ENCODE results near the gene AKT3. TPM values are rescaled to one million over a fixed set of nuclear protein-coding genes. Genes with fewer than 3 reads are reported as not detected.
A peak's percentile ranks its signal among the peaks of the same experiment; 100 is the strongest.

The AKT3 gene
- total and polyA plus RNA-seq, 11 donors: 3.2 to 27.9 (median 16.6) TPM

- Histone ChIP-seq H3K36me3 (no peaks in the 10 kb centered on the region), H3K9me3 (peaks cover 0 to 3% (median 0%) of the 10 kb centered on the region in 12 donors), H3K27ac (peak overlapping the region; percentile 90 to 98 (median 94)), H3K27me3 (peaks cover 0 to 24% (median 0%) of the 10 kb centered on the region in 9 donors), H3K4me1 (peaks cover 0 to 24% (median 8%) of the 10 kb centered on the region in 12 donors), H3K4me3 (peak overlapping the region; percentile 73 to 90 (median 80))
- TF ChIP-seq, protein P1, sequence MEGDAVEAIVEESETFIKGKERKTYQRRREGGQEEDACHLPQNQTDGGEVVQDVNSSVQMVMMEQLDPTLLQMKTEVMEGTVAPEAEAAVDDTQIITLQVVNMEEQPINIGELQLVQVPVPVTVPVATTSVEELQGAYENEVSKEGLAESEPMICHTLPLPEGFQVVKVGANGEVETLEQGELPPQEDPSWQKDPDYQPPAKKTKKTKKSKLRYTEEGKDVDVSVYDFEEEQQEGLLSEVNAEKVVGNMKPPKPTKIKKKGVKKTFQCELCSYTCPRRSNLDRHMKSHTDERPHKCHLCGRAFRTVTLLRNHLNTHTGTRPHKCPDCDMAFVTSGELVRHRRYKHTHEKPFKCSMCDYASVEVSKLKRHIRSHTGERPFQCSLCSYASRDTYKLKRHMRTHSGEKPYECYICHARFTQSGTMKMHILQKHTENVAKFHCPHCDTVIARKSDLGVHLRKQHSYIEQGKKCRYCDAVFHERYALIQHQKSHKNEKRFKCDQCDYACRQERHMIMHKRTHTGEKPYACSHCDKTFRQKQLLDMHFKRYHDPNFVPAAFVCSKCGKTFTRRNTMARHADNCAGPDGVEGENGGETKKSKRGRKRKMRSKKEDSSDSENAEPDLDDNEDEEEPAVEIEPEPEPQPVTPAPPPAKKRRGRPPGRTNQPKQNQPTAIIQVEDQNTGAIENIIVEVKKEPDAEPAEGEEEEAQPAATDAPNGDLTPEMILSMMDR (IDR thresholded peaks at IDR 0.05): no peak
- TF ChIP-seq POLR2A (IDR thresholded peaks at IDR 0.05): peak in 1 of 2 donors; percentile 26
- WGBS, 4 donors: 1% methylated on average over 19 of the region's 19 CpGs
- intact Hi-C loops (cut with DNase I): loop anchor here in 2 of 10 donors (5.0 to 10.0 kb wide), 2 partner anchors 68 to 94 kb away; no protein-coding TSS in a partner anchor
- ATAC-seq (peak; percentile 57 to 81 (median 60)), DNase-seq (peak; percentile 57 to 81 (median 61))
Measured at GRCh38 chr1:243848858-243849420, 1.1 kb downstream of the AKT3 start.

DNA sequence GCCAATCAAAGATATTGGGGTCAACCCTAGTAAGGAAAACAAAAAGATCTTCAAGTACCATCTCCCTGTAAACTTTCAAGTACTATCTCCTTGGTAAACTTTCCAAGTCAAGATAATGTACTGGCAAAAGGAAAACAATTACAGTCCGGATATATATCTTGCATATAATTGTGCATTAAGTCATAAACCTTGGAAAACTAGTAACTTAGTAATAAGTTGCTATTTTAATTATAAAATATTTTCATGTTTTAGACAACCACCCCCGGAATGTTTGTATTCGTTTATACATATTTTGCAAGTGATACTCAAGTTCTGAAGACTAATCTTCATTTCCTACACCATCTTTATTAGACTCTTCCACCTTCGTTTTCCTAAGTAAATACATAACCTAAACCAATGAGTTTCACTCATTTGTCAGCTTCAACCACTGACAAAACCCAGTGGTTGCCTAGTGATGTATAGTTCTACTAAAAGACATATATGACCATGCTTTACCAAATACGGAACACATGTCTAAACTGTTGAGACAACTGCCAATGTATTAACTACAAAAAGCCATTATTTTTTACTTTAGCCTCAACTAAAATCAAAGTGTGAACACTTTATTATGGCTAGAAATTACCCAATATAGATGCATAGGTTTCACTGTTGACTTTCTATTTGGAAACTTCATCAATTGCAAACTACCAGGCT is 1.7 kb downstream of the AKT3 start:
- H3K36me3 ChIP-seq: no peaks in the 10 kb centered on the region
- ATAC-seq (no peak), DNase-seq (no peak)
- peaks cover 0 to 3% (median 0%) of the 10 kb centered on the region in 12 donors for H3K9me3 ChIP-seq
- 78 to 81% (median 80%) methylated on average over 5 of the region's 5 CpGs for WGBS, 4 donors
- intact Hi-C loops (cut with DNase I): loop anchor here in 2 of 10 donors (5.0 to 10.0 kb wide), 2 partner anchors 69 to 94 kb away; no protein-coding TSS in a partner anchor
- peaks cover 0 to 30% (median 8%) of the 10 kb centered on the region in 12 donors for H3K4me1 ChIP-seq
- peak overlapping the region in 11 of 12 donors; percentile 73 to 90 (median 80) for H3K4me3 ChIP-seq
- peak overlapping the region in 11 of 12 donors; percentile 90 to 98 (median 94) for H3K27ac ChIP-seq
- no peak for TF ChIP-seq POLR2A (IDR thresholded peaks at IDR 0.05)
- TF ChIP-seq, protein P1 (IDR thresholded peaks at IDR 0.05): no peak
- peaks cover 0 to 23% (median 0%) of the 10 kb centered on the region in 9 donors for H3K27me3 ChIP-seq

DNA sequence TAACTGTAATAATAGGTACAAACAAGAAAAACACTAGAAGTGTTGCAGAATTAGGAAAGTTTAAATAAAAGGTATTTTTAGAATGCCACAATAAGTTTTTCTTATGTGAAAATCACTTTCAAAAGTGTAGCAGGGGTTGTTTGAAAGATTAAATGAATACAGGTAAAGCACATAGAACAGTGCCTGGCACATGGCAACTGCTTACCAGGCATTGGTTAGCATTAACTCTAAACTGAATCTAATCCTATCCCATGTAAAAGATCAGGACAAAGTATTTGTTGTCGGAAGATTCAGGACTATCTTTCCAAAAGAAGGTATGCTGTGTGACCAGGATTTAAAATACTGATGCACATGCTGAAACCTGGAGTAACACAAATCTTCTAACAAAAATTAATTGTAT is 3.3 kb downstream of the AKT3 start:
- Histone ChIP-seq H3K27me3 (peaks cover 0 to 23% (median 0%) of the 10 kb centered on the region in 9 donors), H3K27ac (no peak overlapping the region), H3K9me3 (no peaks in the 10 kb centered on the region), H3K36me3 (no peaks in the 10 kb centered on the region), H3K4me1 (peaks cover 0 to 46% (median 13%) of the 10 kb centered on the region in 12 donors), H3K4me3 (no peak overlapping the region)
- ATAC-seq: no peak
- intact Hi-C loops (cut with DNase I): loop anchor here in 2 of 10 donors (5.0 to 10.0 kb wide), 2 partner anchors 71 to 92 kb away; no protein-coding TSS in a partner anchor
- TF ChIP-seq POLR2A (IDR thresholded peaks at IDR 0.05): no peak
- TF ChIP-seq, protein P1 (IDR thresholded peaks at IDR 0.05): no peak
- 92 to 100% (median 95%) methylated on average over 1 of the region's 1 CpG for WGBS, 4 donors
- no peak for DNase-seq

DNA sequence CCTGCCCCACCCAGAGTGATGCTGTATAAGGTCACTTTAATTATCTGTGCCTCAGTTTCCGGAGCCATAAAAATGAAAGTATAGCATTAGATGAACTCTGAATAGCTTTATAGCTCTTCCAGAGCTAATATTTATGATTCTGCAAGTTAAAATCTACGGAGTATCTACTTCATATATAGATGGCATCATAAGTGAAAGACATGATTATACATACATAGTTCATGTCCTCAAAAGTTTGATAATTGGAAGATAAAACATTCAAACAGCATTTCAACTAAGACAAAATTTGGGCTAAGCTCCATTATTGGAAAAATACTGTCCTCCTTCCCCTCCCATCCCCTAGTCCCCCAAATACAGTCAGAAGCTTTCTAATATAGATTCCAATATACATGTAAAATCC is 4.2 kb downstream of the AKT3 start:
- H3K27me3 ChIP-seq: peaks cover 0 to 16% (median 0%) of the 10 kb centered on the region in 9 donors
- ATAC-seq: no peak

More for the DNA sequence above, 4.2 kb downstream of the AKT3 start:
- Histone ChIP-seq H3K36me3 (no peaks in the 10 kb centered on the region), H3K9me3 (no peaks in the 10 kb centered on the region), H3K4me3 (no peak overlapping the region), H3K4me1 (peaks cover 0 to 41% (median 9%) of the 10 kb centered on the region in 12 donors), H3K27ac (no peak overlapping the region)
- 93 to 98% (median 94%) methylated on average over 2 of the region's 2 CpGs for WGBS, 4 donors
- no peak for DNase-seq
- TF ChIP-seq POLR2A (IDR thresholded peaks at IDR 0.05): no peak
- TF ChIP-seq, protein P1 (IDR thresholded peaks at IDR 0.05): no peak
- intact Hi-C loops (cut with DNase I): loop anchor here in 2 of 10 donors (5.0 to 10.0 kb wide), 2 partner anchors 71 to 91 kb away; no protein-coding TSS in a partner anchor

Measured in heart left ventricle (tissue), 16 donors.